Endothelial cell of umbilical vein (primary cell): Measurements from ENCODE around the gene MSANTD2. TPM values are rescaled to one million over a fixed set of nuclear protein-coding genes. Genes with fewer than 3 reads are reported as not detected.

Experiments used
- BruUV-seq: library from RNA; stranded (reverse); fragments of 400-500 nt; replicated peaks from 2 replicates; lab custom pipeline; 2021; lab: Mats Ljungman, UMichigan
- CTCF ChIA-PET: fragments of 300-600, 350-600 bp; sonication (Branson Sonifier 250); formaldehyde crosslinking; loops from one replicate; lab custom pipeline; 2021; ENCODE audit warnings: antibody characterized with exemption, inconsistent platforms; lab: Charles Lee
- POLR2A ChIA-PET: fragments of 300-600, 350-600 bp; sonication (Branson Sonifier 250); formaldehyde crosslinking; loops from one replicate; lab custom pipeline; 2021; ENCODE audit warnings: antibody characterized with exemption, inconsistent platforms; lab: Charles Lee
- DNase-seq: peaks from one replicate; pipeline ENCODE4 v3.0.0-alpha.2; 2011; ENCODE audit warnings: low read depth, low spot score
- FAIRE-seq: peaks from 2 replicates; lab custom pipeline; 2011; peaks lifted over from hg19 to GRCh38; lab: Jason Lieb, UNC
- H2AFZ ChIP-seq: 2 replicates; pipeline ENCODE4 v1.6.0; 2012; ENCODE audit warnings: low read depth, low read length, control low read depth, inconsistent platforms
- H3K27ac ChIP-seq: 2 replicates; pipeline ENCODE4 v1.5.1; 2011; ENCODE audit warnings: low read depth, mild to moderate bottlenecking, control low read depth, low read length, moderate library complexity; ENCODE audit not compliant: insufficient read depth
- H3K27me3 ChIP-seq, 2 experiments: 2 replicates each; pipeline versions ENCODE4 v1.6.0 to v1.6.1; 2011; ENCODE audit warnings: low read length in 2 of 2, mixed read lengths in 1 of 2; ENCODE audit not compliant: control insufficient read depth in 2 of 2, insufficient read depth in 2 of 2
- H3K36me3 ChIP-seq, 2 experiments: 2 replicates in 1 of 2; 3 replicates in 1 of 2; pipeline ENCODE4 v1.5.1; 2011; ENCODE audit warnings: low read length in 2 of 2, mild to moderate bottlenecking in 1 of 2, moderate library complexity in 1 of 2; ENCODE audit not compliant: control insufficient read depth in 2 of 2, insufficient read depth in 2 of 2; ENCODE audit errors: extremely low read depth in 1 of 2
- H3K4me1 ChIP-seq: 3 replicates; pipeline ENCODE4 v1.5.1; 2011; ENCODE audit warnings: mild to moderate bottlenecking, low read length; ENCODE audit not compliant: control insufficient read depth, insufficient read depth; ENCODE audit errors: extremely low read depth
- H3K4me2 ChIP-seq: 2 replicates; pipeline ENCODE4 v1.6.1; 2011; ENCODE audit warnings: low read length, control low read depth, mixed read lengths; ENCODE audit not compliant: insufficient read depth
- H3K4me3 ChIP-seq, 3 experiments: fragments of 200-600 bp in 1 of 3; sonication (generic), shearing (Covaris generic) in 1 of 3; replicated peaks in 1 of 3; 2 replicates each; pipeline ENCODE4 v1.5.1; 2011 to 2016; ENCODE audit warnings: control low read depth in 3 of 3, low read length in 3 of 3, mild to moderate bottlenecking in 2 of 3, inconsistent platforms in 1 of 3, low read depth in 1 of 3, moderate library complexity in 1 of 3; ENCODE audit not compliant: insufficient read depth in 1 of 3
- H3K79me2 ChIP-seq: 2 replicates; pipeline ENCODE4 v1.6.0; 2012; ENCODE audit warnings: low read length, inconsistent platforms; ENCODE audit not compliant: control insufficient read depth, insufficient read depth
- H3K9ac ChIP-seq: replicated peaks from 2 replicates; pipeline ENCODE3; 2011; ENCODE audit warnings: low read length, control low read depth; ENCODE audit not compliant: insufficient read depth; ENCODE audit errors: extremely low read depth
- H3K9me1 ChIP-seq: replicated peaks from 3 replicates; pipeline ENCODE4 v1.6.0; 2011; ENCODE audit warnings: mild to moderate bottlenecking, low read length; ENCODE audit not compliant: control insufficient read depth, insufficient read depth; ENCODE audit errors: extremely low read depth
- H3K9me3 ChIP-seq: replicated peaks from 2 replicates; pipeline ENCODE4 v1.5.1; 2012; ENCODE audit warnings: low read length, inconsistent platforms; ENCODE audit not compliant: control insufficient read depth, insufficient read depth
- H4K20me1 ChIP-seq: replicated peaks from 2 replicates; pipeline ENCODE3; 2011; ENCODE audit warnings: mild to moderate bottlenecking, low read length; ENCODE audit not compliant: control insufficient read depth, insufficient read depth; ENCODE audit errors: extremely low read depth
- EZH2 ChIP-seq: IDR thresholded peaks from 2 replicates; pipeline ENCODE4 v1.6.1; 2012; ENCODE audit warnings: borderline replicate concordance, low read depth, mild to moderate bottlenecking, moderate library complexity, low read length, inconsistent platforms; ENCODE audit not compliant: severe bottlenecking
- FOS ChIP-seq: IDR thresholded peaks from 2 replicates; pipeline ENCODE4 v1.6.1; 2011; ENCODE audit warnings: mild to moderate bottlenecking, low read length, moderate library complexity, borderline replicate concordance; ENCODE audit not compliant: insufficient read depth
- GATA2 ChIP-seq: IDR thresholded peaks from 2 replicates; pipeline ENCODE4 v1.7.0; 2011; ENCODE audit warnings: low read depth, mild to moderate bottlenecking, moderate library complexity, mixed read lengths, low read length; ENCODE audit not compliant: insufficient read length, insufficient read depth
- MYC ChIP-seq: IDR thresholded peaks from one replicate; pipeline ENCODE4 v1.6.1; 2011; ENCODE audit warnings: mild to moderate bottlenecking, low read depth, low read length
- POLR2A ChIP-seq: IDR thresholded peaks from 2 replicates; pipeline ENCODE4 v1.6.1; 2012; ENCODE audit warnings: low read depth, mild to moderate bottlenecking, control low read depth, low read length
- dilution Hi-C: fragments of 300-500 bp; cut with MboI; formaldehyde crosslinking; loops from one replicate; pipeline ENCODE4 v1.15.0; 2019; ENCODE audit warnings: low sequenced_read_pairs; ENCODE audit not compliant: extremely low pct_ligation_motif_present
- intact Hi-C: fragments of 100-400 bp; cut with micrococcal nuclease; formaldehyde crosslinking; loops from one replicate; pipeline ENCODE4 v1.10.0; 2022
- polyA plus RNA-seq, 4 experiments: library from polyadenylated mRNA; depleted of rRNA in 3 of 4; stranded (reverse) in 3 of 4; unstranded in 1 of 4; fragments of >200 nt; gene quantifications; 2 replicates each; pipeline versions ENCODE4 v1.2.1 to v1.2.3, GENCODE V29; 2011 to 2012; ENCODE audit warnings: missing spikeins in 1 of 4
- total RNA-seq: library from RNA; stranded (reverse); gene quantifications from 2 replicates; pipeline ENCODE4 v1.2.3, GENCODE V29; 2021
- TF ChIP-seq, protein P1 (sequence below): IDR thresholded peaks from 2 replicates; pipeline ENCODE4 v1.6.1; 2011; ENCODE audit not compliant: insufficient read depth, insufficient read length
- TF ChIP-seq, protein P2 (sequence below), 2 donors: IDR thresholded peaks; 1 replicate in 1 of 2; 2 replicates in 1 of 2; pipeline ENCODE4 v1.5.1; 2011; ENCODE audit warnings: low read length in 2 of 2, mild to moderate bottlenecking in 2 of 2, moderate library complexity in 2 of 2, control low read depth in 1 of 2, inconsistent platforms in 1 of 2, low read depth in 1 of 2; ENCODE audit not compliant: insufficient read depth in 1 of 2; ENCODE audit errors: extremely low read depth in 1 of 2

The MSANTD2 gene
- total and polyA plus RNA-seq, 2 donors (not counting 3 experiments of a cell fraction or from before 2014, with no cell fraction given): 5.5 to 23.2 TPM

GRCh38 chr11:124745835-124746620 lies 54.2 kb downstream of the MSANTD2 start:
- Histone ChIP-seq H3K4me3 (peak overlapping the region in 2 of 3 experiments; percentile 36 to 46), H3K9me1 (no peaks in the 10 kb centered on the region), H3K9ac (peak overlapping the region; percentile 37), H3K4me1 (peaks cover 40% of the 10 kb centered on the region), H3K36me3 (no peaks in the 10 kb centered on the region), H3K9me3 (no peaks in the 10 kb centered on the region), H4K20me1 (no peaks in the 10 kb centered on the region), H3K27ac (peak overlapping the region; percentile 46), H3K79me2 (no peaks in the 10 kb centered on the region), H2AFZ (no peak overlapping the region), H3K4me2 (peak overlapping the region; percentile 49), H3K27me3 (no peaks in the 10 kb centered on the region)
- dilution Hi-C loops (no loop called here), intact Hi-C loops (loop anchor here (1.0 kb wide), 5 partner anchors 17 to 91 kb away; partner anchors contain the start of genes SIAE and SPA17)
- POLR2A ChIA-PET: interaction anchor here (1.3 to 5.0 kb wide), 4 partner anchors 13 to 73 kb away, joined by 6 to 67 read pairs (median 12); partner anchors contain the start of genes SIAE and SPA17
- CTCF ChIA-PET: interaction anchor here (0.8 to 16.9 kb wide), 25 partner anchors 9 to 152 kb away, joined by 3 to 301 read pairs (median 4); partner anchors contain the start of genes ESAM, MSANTD2, ROBO3 and ROBO4
- TF ChIP-seq, protein P1, sequence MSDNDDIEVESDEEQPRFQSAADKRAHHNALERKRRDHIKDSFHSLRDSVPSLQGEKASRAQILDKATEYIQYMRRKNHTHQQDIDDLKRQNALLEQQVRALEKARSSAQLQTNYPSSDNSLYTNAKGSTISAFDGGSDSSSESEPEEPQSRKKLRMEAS: no peak
- no peak for TF ChIP-seq MYC
- TF ChIP-seq EZH2: no peak
- no peak for TF ChIP-seq GATA2
- TF ChIP-seq FOS: no peak
- TF ChIP-seq, protein P2, sequence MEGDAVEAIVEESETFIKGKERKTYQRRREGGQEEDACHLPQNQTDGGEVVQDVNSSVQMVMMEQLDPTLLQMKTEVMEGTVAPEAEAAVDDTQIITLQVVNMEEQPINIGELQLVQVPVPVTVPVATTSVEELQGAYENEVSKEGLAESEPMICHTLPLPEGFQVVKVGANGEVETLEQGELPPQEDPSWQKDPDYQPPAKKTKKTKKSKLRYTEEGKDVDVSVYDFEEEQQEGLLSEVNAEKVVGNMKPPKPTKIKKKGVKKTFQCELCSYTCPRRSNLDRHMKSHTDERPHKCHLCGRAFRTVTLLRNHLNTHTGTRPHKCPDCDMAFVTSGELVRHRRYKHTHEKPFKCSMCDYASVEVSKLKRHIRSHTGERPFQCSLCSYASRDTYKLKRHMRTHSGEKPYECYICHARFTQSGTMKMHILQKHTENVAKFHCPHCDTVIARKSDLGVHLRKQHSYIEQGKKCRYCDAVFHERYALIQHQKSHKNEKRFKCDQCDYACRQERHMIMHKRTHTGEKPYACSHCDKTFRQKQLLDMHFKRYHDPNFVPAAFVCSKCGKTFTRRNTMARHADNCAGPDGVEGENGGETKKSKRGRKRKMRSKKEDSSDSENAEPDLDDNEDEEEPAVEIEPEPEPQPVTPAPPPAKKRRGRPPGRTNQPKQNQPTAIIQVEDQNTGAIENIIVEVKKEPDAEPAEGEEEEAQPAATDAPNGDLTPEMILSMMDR (IDR thresholded peaks at IDR 0.05; ENCODE audit: extremely low read depth in 1 of 2, insufficient read depth in 1 of 2, low read depth in 1 of 2, low read length in 2 of 2): peak; percentile 17 to 42
- TF ChIP-seq POLR2A: peak; percentile 9
- BruUV-seq: no TSS peak
- no peak for DNase-seq
- no peak for FAIRE-seq
